Measurements from ENCODE around the gene F7.
"Not testable (repeated sequence)": the region's sequence is repeated elsewhere in the genome, so short reads cannot be mapped to it uniquely, and the experiment has no call there.

The F7 gene

GRCh38 chr13:113105921-113106452, 396 bp downstream of the F7 start:
- Histone ChIP-seq H3K27me3 (ENCODE audit: insufficient read depth, insufficient read length) (no peaks in the 10 kb centered on the region), H3K4me1 (ENCODE audit: insufficient read depth, insufficient read length) (no peaks in the 10 kb centered on the region), H3K36me3 (ENCODE audit: insufficient read depth, insufficient read length, low read length) (no peaks in the 10 kb centered on the region), H3K9me3 (ENCODE audit: insufficient read depth, low read length) (no peaks in the 10 kb centered on the region), H3K9ac (ENCODE audit: insufficient read length, low read depth) (no peak overlapping the region), H3K4me3 (ENCODE audit: insufficient read length, low read depth) (no peak overlapping the region)
- TF ChIP-seq ZNF274 (IDR thresholded peaks at IDR 0.05; ENCODE audit: low read depth, low read length) (no peak), SUZ12 (IDR thresholded peaks at IDR 0.05; ENCODE audit: extremely low read depth, insufficient read depth, insufficient read length) (no peak), YY1 (IDR thresholded peaks at IDR 0.05; ENCODE audit: insufficient read depth, insufficient read length) (no peak)
- DNase-seq (ENCODE audit: low read depth, low spot score) = no peak

- TF ChIP-seq SUZ12 (IDR thresholded peaks at IDR 0.05; ENCODE audit: extremely low read depth, insufficient read depth, insufficient read length) = no peak
- no peak for TF ChIP-seq ZNF274 (IDR thresholded peaks at IDR 0.05; ENCODE audit: low read depth, low read length)
- no peak for TF ChIP-seq YY1 (IDR thresholded peaks at IDR 0.05; ENCODE audit: insufficient read depth, insufficient read length)
- Histone ChIP-seq H3K9ac (ENCODE audit: insufficient read length, low read depth) (no peak overlapping the region), H3K36me3 (ENCODE audit: insufficient read depth, insufficient read length, low read length) (no peaks in the 10 kb centered on the region), H3K4me3 (ENCODE audit: insufficient read length, low read depth) (no peak overlapping the region), H3K9me3 (ENCODE audit: insufficient read depth, low read length) (no peaks in the 10 kb centered on the region), H3K27me3 (ENCODE audit: insufficient read depth, insufficient read length) (no peaks in the 10 kb centered on the region), H3K4me1 (ENCODE audit: insufficient read depth, insufficient read length) (no peaks in the 10 kb centered on the region)
- no peak for DNase-seq (ENCODE audit: low read depth, low spot score)
These were observed 1.2 kb downstream of the F7 start for GRCh38 chr13:113106711-113107351.

GRCh38 chr13:113108521-113108920, 2.9 kb downstream of the F7 start:
- not testable (repeated sequence) for H3K27me3 ChIP-seq (ENCODE audit: insufficient read depth, insufficient read length); H3K4me3 ChIP-seq (ENCODE audit: insufficient read length, low read depth); H3K4me1 ChIP-seq (ENCODE audit: insufficient read depth, insufficient read length); H3K9ac ChIP-seq (ENCODE audit: insufficient read length, low read depth); H3K9me3 ChIP-seq (ENCODE audit: insufficient read depth, low read length); H3K36me3 ChIP-seq (ENCODE audit: insufficient read depth, insufficient read length, low read length); DNase-seq (ENCODE audit: low read depth, low spot score)

GRCh38 chr13:113109151-113110047, 3.8 kb downstream of the F7 start:
- H3K36me3 ChIP-seq (ENCODE audit: insufficient read depth, insufficient read length, low read length) = no peaks in the 10 kb centered on the region
- H3K27me3 ChIP-seq (ENCODE audit: insufficient read depth, insufficient read length) = no peaks in the 10 kb centered on the region
- no peaks in the 10 kb centered on the region for H3K9me3 ChIP-seq (ENCODE audit: insufficient read depth, low read length)
- no peak overlapping the region for H3K9ac ChIP-seq (ENCODE audit: insufficient read length, low read depth)
- H3K4me3 ChIP-seq (ENCODE audit: insufficient read length, low read depth) = no peak overlapping the region
- no peaks in the 10 kb centered on the region for H3K4me1 ChIP-seq (ENCODE audit: insufficient read depth, insufficient read length)
- DNase-seq (ENCODE audit: low read depth, low spot score) = no peak
- no peak for TF ChIP-seq YY1 (IDR thresholded peaks at IDR 0.05; ENCODE audit: insufficient read depth, insufficient read length)
- TF ChIP-seq ZNF274 (IDR thresholded peaks at IDR 0.05; ENCODE audit: low read depth, low read length) = no peak
- no peak for TF ChIP-seq SUZ12 (IDR thresholded peaks at IDR 0.05; ENCODE audit: extremely low read depth, insufficient read depth, insufficient read length)

GRCh38 chr13:113110048-113110851, 4.7 kb downstream of the F7 start:
- Histone ChIP-seq H3K9me3 (ENCODE audit: insufficient read depth, low read length) (no peaks in the 10 kb centered on the region; the same call in 1 of the 2 replicates), H3K27me3 (ENCODE audit: insufficient read depth, insufficient read length) (no peaks in the 10 kb centered on the region), H3K9ac (ENCODE audit: insufficient read length, low read depth) (no peak overlapping the region), H3K4me3 (ENCODE audit: insufficient read length, low read depth) (no peak overlapping the region), H3K4me1 (ENCODE audit: insufficient read depth, insufficient read length) (no peaks in the 10 kb centered on the region), H3K36me3 (ENCODE audit: insufficient read depth, insufficient read length, low read length) (no peaks in the 10 kb centered on the region)
- no peak for DNase-seq (ENCODE audit: low read depth, low spot score)
- TF ChIP-seq YY1 (IDR thresholded peaks at IDR 0.05; ENCODE audit: insufficient read depth, insufficient read length) (no peak), ZNF274 (IDR thresholded peaks at IDR 0.05; ENCODE audit: low read depth, low read length) (no peak), SUZ12 (IDR thresholded peaks at IDR 0.05; ENCODE audit: extremely low read depth, insufficient read depth, insufficient read length) (no peak)

- H3K4me1 ChIP-seq (ENCODE audit: insufficient read depth, insufficient read length) = no peaks in the 10 kb centered on the region
- no peaks in the 10 kb centered on the region; the same call in 1 of the 2 replicates for H3K9me3 ChIP-seq (ENCODE audit: insufficient read depth, low read length)
- TF ChIP-seq YY1 (IDR thresholded peaks at IDR 0.05; ENCODE audit: insufficient read depth, insufficient read length) (no peak), SUZ12 (IDR thresholded peaks at IDR 0.05; ENCODE audit: extremely low read depth, insufficient read depth, insufficient read length) (no peak), ZNF274 (IDR thresholded peaks at IDR 0.05; ENCODE audit: low read depth, low read length) (no peak)
- no peak overlapping the region for H3K4me3 ChIP-seq (ENCODE audit: insufficient read length, low read depth)
- DNase-seq (ENCODE audit: low read depth, low spot score) = no peak
- H3K27me3 ChIP-seq (ENCODE audit: insufficient read depth, insufficient read length) = no peaks in the 10 kb centered on the region
- no peak overlapping the region for H3K9ac ChIP-seq (ENCODE audit: insufficient read length, low read depth)
- H3K36me3 ChIP-seq (ENCODE audit: insufficient read depth, insufficient read length, low read length) = no peaks in the 10 kb centered on the region
These were observed 5.3 kb downstream of the F7 start for GRCh38 chr13:113110852-113111315.

- H3K9me3 ChIP-seq (ENCODE audit: insufficient read depth, low read length); H3K4me1 ChIP-seq (ENCODE audit: insufficient read depth, insufficient read length); H3K36me3 ChIP-seq (ENCODE audit: insufficient read depth, insufficient read length, low read length); DNase-seq (ENCODE audit: low read depth, low spot score); H3K9ac ChIP-seq (ENCODE audit: insufficient read length, low read depth); H3K27me3 ChIP-seq (ENCODE audit: insufficient read depth, insufficient read length); H3K4me3 ChIP-seq (ENCODE audit: insufficient read length, low read depth): not testable (repeated sequence)
These were observed 6.2 kb downstream of the F7 start for GRCh38 chr13:113111821-113112220.

- DNase-seq (ENCODE audit: low read depth, low spot score); H3K4me1 ChIP-seq (ENCODE audit: insufficient read depth, insufficient read length); H3K36me3 ChIP-seq (ENCODE audit: insufficient read depth, insufficient read length, low read length); H3K27me3 ChIP-seq (ENCODE audit: insufficient read depth, insufficient read length); H3K9ac ChIP-seq (ENCODE audit: insufficient read length, low read depth); H3K4me3 ChIP-seq (ENCODE audit: insufficient read length, low read depth); H3K9me3 ChIP-seq (ENCODE audit: insufficient read depth, low read length): not testable (repeated sequence)
These were observed 6.9 kb downstream of the F7 start for GRCh38 chr13:113112475-113112874.
